CD4-positive, CD25-positive, alpha-beta regulatory T cell (primary cell): ENCODE data around the gene ILDR1. TPM values are rescaled to one million over a fixed set of nuclear protein-coding genes. Genes with fewer than 3 reads are reported as not detected.
A peak's percentile ranks its signal among the peaks of the same experiment; 100 is the strongest.

ENCODE experiments used
- ATAC-seq, 2 donors: fragments of 150-1000 bp; cut with Tn5 transposase; one replicate each; pipeline ENCODE4 v1.10.0; 2021; ENCODE audit warnings: low read depth in 2 of 2, moderate number of reproducible peaks in 2 of 2, moderate library complexity in 1 of 2
- DNase-seq, 3 donors: peaks; one replicate each; pipeline versions ENCODE4 v3.0.0 to v3.0.0-alpha.2; 2012 to 2022; ENCODE audit warnings: mixed read lengths in 1 of 3
- H3K27ac ChIP-seq: one replicate; pipeline ENCODE4 v1.7.0; 2013; ENCODE audit warnings: mild to moderate bottlenecking, low read length; ENCODE audit not compliant: insufficient read depth, poor library complexity, severe bottlenecking
- H3K27me3 ChIP-seq: one replicate; pipeline ENCODE4 v1.7.0; 2013; ENCODE audit warnings: low read length; ENCODE audit not compliant: control insufficient read depth, insufficient read depth
- H3K36me3 ChIP-seq: one replicate; pipeline ENCODE4 v1.7.0; 2013; ENCODE audit warnings: mild to moderate bottlenecking, low read length, moderate library complexity; ENCODE audit not compliant: control insufficient read depth, insufficient read depth
- H3K4me1 ChIP-seq: 2 replicates; pipeline ENCODE4 v1.7.0; 2013; ENCODE audit warnings: mild to moderate bottlenecking, low read length; ENCODE audit not compliant: insufficient read depth, control insufficient read depth, poor library complexity, severe bottlenecking
- H3K4me3 ChIP-seq: one replicate; pipeline ENCODE4 v1.7.0; 2013; ENCODE audit warnings: low read depth, mild to moderate bottlenecking, low read length, moderate library complexity
- H3K9me3 ChIP-seq, 2 experiments: 1 replicate in 1 of 2; 2 replicates in 1 of 2; pipeline ENCODE4 v1.7.0; 2013; ENCODE audit warnings: low read length in 2 of 2, mild to moderate bottlenecking in 1 of 2, moderate library complexity in 1 of 2; ENCODE audit not compliant: control insufficient read depth in 2 of 2
- H3K27ac Mint-ChIP-seq, 3 donors: one replicate each; pipeline ENCODE4 v1.8.0; 2020 to 2022; ENCODE audit warnings: mild to moderate bottlenecking in 3 of 3, mixed read lengths in 3 of 3, moderate library complexity in 2 of 3
- H3K27me3 Mint-ChIP-seq: one replicate; pipeline ENCODE4 v1.8.0; 2022; ENCODE audit warnings: mild to moderate bottlenecking, mixed read lengths
- H3K36me3 Mint-ChIP-seq: one replicate; pipeline ENCODE4 v1.8.0; 2020; ENCODE audit warnings: mixed read lengths
- H3K4me1 Mint-ChIP-seq, 4 donors: one replicate each; pipeline ENCODE4 v1.8.0; 2020 to 2022; ENCODE audit warnings: mixed read lengths in 4 of 4, mild to moderate bottlenecking in 1 of 4
- H3K4me3 Mint-ChIP-seq, 4 donors: one replicate each; pipeline ENCODE4 v1.8.0; 2020 to 2022; ENCODE audit warnings: mild to moderate bottlenecking in 4 of 4, mixed read lengths in 4 of 4, moderate library complexity in 3 of 4
- H3K9me3 Mint-ChIP-seq, 7 donors: one replicate each; pipeline ENCODE4 v1.8.0; 2020 to 2022; ENCODE audit warnings: mixed read lengths in 7 of 7, mild to moderate bottlenecking in 3 of 7, moderate library complexity in 2 of 7
- polyA plus RNA-seq, 4 donors: library from polyadenylated mRNA; unstranded; fragments of 300-500 nt; fragmentation: Illumina TruSeq; gene quantifications; one replicate each; pipeline ENCODE4 v1.2.3, GENCODE V29; 2021
- total RNA-seq: library from RNA; stranded (reverse); gene quantifications from one replicate; pipeline ENCODE4 v1.2.3, GENCODE V29; 2022

ILDR1 gene
- total and polyA plus RNA-seq, 5 donors from 2014 or later = 0.21 to 0.39 TPM; not detected in 3

DNA sequence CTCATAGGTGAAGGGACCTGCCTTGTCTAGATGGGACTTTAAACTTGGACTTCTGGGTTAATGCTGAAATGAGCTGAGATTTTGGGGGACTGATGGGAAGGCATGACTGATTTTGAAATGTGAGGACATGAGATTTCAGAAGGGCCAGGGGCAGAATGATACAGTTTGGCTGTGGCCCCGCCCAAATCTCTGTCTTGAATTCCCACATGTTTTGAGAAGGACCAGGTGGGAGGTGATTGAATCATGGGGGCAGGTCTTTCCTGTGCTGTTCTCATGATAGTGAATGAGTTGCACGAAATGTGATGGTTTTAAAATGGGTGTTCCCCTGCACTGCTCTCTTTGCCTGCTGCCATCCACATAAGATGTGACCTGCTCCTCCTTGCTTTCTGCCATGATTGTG is 42.8 kb downstream of the ILDR1 start:
- Mint-ChIP-seq H3K9me3 (peaks cover 2 to 23% (median 9%) of the 10 kb centered on the region in 7 donors), H3K27ac (no peak overlapping the region), H3K27me3 (peaks cover 38% of the 10 kb centered on the region), H3K4me3 (no peak overlapping the region), H3K36me3 (no peaks in the 10 kb centered on the region), H3K4me1 (peaks cover 0 to 5% (median under 1%) of the 10 kb centered on the region in 4 donors)
- H3K27me3 ChIP-seq = peaks cover 6% of the 10 kb centered on the region
- no peak overlapping the region for H3K27ac ChIP-seq
- H3K4me3 ChIP-seq = no peak overlapping the region
- DNase-seq (no peak), ATAC-seq (no peak)
- H3K36me3 ChIP-seq = no peaks in the 10 kb centered on the region
- H3K9me3 ChIP-seq = peaks cover 4 to 13% of the 10 kb centered on the region in 2 experiments
- H3K4me1 ChIP-seq = no peaks in the 10 kb centered on the region

DNA sequence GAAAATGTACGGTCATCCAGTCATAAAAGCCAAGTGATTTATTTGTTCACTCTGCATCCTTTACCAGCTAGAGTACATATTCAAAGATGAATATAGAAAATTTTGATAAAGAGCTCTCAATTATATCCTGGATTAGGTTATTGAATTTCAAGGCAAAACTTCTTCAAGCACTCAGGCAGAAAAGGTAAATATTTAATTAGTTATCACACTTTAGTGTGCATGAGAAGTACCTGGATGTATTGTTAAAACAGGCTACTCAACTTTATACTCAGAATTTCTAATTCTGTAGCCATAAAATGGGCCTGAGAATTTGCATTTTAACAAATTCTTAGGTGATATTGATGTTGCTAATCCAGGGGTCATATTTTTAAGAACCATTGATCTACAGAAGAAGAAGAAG is 45.3 kb downstream of the ILDR1 start:
- Mint-ChIP-seq H3K27ac (no peak overlapping the region), H3K4me1 (peaks cover 0 to 5% (median under 1%) of the 10 kb centered on the region in 4 donors), H3K9me3 (peaks cover 0 to 15% (median 4%) of the 10 kb centered on the region in 7 donors), H3K36me3 (no peaks in the 10 kb centered on the region), H3K27me3 (peaks cover 25% of the 10 kb centered on the region), H3K4me3 (no peak overlapping the region)
- Histone ChIP-seq H3K4me1 (no peaks in the 10 kb centered on the region), H3K4me3 (no peak overlapping the region), H3K27ac (no peak overlapping the region), H3K9me3 (no peaks in the 10 kb centered on the region), H3K27me3 (no peaks in the 10 kb centered on the region), H3K36me3 (no peaks in the 10 kb centered on the region)
- DNase-seq = no peak
- ATAC-seq = no peak

DNA sequence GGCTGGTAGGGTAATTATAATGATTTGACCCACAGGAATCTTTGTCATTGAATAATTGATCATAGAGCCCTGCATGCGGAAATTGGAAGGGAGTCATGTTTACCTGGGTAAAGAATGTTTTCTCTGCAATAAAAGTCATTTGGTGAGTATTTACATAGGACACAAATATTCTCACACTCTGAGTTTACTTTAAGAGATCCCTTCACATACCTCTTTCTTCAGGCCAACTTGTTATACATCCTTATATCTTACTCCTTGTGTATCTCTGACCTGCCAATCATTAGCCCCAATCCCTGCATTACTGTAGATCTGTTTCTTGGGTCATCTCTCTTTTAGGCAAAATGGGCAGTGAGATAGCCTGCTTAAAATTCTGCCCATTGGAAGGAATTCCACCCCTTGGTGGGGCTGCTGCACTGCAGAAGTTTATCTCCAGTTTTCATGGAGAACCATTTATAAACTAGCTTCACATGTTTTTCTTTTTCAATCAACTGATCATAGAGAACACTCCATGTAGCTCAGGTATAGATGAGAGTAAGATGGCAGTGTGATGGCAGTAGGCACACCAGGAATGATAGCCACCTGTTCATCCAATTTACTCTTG is 46.2 kb downstream of the ILDR1 start:
- H3K36me3 ChIP-seq = no peaks in the 10 kb centered on the region
- ATAC-seq = no peak
- H3K36me3 Mint-ChIP-seq = no peaks in the 10 kb centered on the region
- DNase-seq = peak in 1 of 3 donors; percentile 7
- H3K27me3 ChIP-seq = no peaks in the 10 kb centered on the region
- H3K27ac Mint-ChIP-seq = no peak overlapping the region
- H3K4me3 ChIP-seq = no peak overlapping the region
- H3K4me1 ChIP-seq = no peaks in the 10 kb centered on the region
- no peak overlapping the region for H3K4me3 Mint-ChIP-seq
- H3K27ac ChIP-seq = no peak overlapping the region
- H3K9me3 ChIP-seq = no peaks in the 10 kb centered on the region
- peaks cover 18% of the 10 kb centered on the region for H3K27me3 Mint-ChIP-seq
- peaks cover 0 to 5% (median under 1%) of the 10 kb centered on the region in 4 donors for H3K4me1 Mint-ChIP-seq
- H3K9me3 Mint-ChIP-seq = peaks cover 0 to 15% (median 4%) of the 10 kb centered on the region in 7 donors

DNA sequence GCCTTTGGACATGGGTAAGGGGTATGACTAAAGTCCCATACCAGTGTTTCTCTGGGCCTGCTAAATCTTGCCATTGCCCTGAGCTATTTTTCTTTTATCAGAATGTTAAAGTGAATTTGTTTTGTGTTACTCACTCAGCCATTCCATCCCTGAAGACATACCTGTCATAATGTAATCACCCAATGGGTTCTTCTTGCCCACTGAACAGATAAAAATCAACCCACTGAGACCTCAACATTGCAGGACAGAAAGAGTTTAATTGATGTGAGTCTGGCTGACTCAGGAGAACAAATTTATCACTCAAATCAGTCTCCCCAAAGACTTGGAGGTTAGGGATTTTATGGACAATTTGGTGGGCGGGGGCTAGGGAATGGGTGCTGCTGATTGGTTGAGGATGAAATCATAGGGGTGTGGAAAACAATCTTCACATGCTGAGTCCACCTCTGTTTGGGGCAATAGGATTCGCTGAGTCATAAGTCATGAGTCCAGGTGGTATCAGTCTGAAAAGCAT is 47.4 kb downstream of the ILDR1 start:
- H3K36me3 ChIP-seq = no peaks in the 10 kb centered on the region
- no peaks in the 10 kb centered on the region for H3K4me1 ChIP-seq
- H3K27me3 ChIP-seq = no peaks in the 10 kb centered on the region
- ATAC-seq = no peak
- H3K27me3 Mint-ChIP-seq = peaks cover 15% of the 10 kb centered on the region
- peaks cover 0 to 2% (median under 1%) of the 10 kb centered on the region in 4 donors for H3K4me1 Mint-ChIP-seq
- H3K4me3 ChIP-seq = no peak overlapping the region
- H3K9me3 ChIP-seq = no peaks in the 10 kb centered on the region
- DNase-seq = no peak
- no peak overlapping the region for H3K4me3 Mint-ChIP-seq
- H3K9me3 Mint-ChIP-seq = peaks cover 0 to 15% (median 4%) of the 10 kb centered on the region in 7 donors
- no peak overlapping the region for H3K27ac Mint-ChIP-seq
- H3K36me3 Mint-ChIP-seq = no peaks in the 10 kb centered on the region
- H3K27ac ChIP-seq = no peak overlapping the region

DNA sequence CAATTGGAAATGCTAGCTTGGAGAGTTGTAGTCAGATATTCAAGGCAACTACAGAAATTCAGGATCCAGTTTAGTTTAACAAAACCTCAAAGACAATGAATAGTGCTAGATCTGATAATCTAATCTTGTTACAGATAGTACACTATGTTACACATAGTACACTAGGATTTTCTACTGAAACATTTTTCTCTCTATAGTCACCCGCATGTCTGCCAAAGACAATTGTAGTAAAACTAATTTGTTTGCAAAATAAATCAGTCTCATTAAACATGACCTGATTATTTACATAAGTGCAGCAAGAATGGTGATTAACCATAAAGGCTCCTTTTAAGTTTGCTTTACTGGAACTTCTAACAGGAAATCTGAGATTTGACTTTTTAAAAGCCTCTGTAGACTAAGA is 52.0 kb downstream of the ILDR1 start:
- no peak overlapping the region for H3K27ac Mint-ChIP-seq
- H3K9me3 ChIP-seq = no peaks in the 10 kb centered on the region
- DNase-seq = no peak
- H3K4me1 Mint-ChIP-seq = no peaks in the 10 kb centered on the region
- H3K27me3 Mint-ChIP-seq = peaks cover 16% of the 10 kb centered on the region
- H3K36me3 Mint-ChIP-seq = no peaks in the 10 kb centered on the region
- H3K36me3 ChIP-seq = no peaks in the 10 kb centered on the region
- no peaks in the 10 kb centered on the region for H3K27me3 ChIP-seq
- H3K4me3 ChIP-seq = no peak overlapping the region
- H3K4me1 ChIP-seq = no peaks in the 10 kb centered on the region
- H3K4me3 Mint-ChIP-seq = no peak overlapping the region
- no peak overlapping the region for H3K27ac ChIP-seq
- peaks cover 0 to 10% (median 2%) of the 10 kb centered on the region in 7 donors for H3K9me3 Mint-ChIP-seq
- no peak for ATAC-seq

DNA sequence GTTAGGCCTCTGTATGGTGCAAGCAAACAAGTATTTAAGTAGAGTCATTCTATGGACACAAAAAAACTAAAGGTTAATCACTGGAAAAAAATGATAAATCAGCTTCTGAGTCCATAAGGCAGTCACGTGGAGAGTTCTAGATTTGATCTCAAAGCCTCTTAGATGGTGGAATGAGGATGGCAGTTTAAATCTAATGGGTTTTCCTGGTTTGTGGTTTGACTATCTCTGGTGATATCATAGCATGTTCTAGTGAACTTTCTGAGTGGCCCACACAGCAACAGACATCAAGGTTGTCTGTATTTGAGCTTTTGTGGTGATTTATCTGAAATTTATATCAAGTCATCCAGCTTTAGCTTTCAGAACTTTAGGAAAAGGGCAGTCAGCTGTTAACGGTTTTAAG is 52.4 kb downstream of the ILDR1 start:
- Mint-ChIP-seq H3K4me1 (no peaks in the 10 kb centered on the region), H3K27me3 (peaks cover 15% of the 10 kb centered on the region), H3K9me3 (peaks cover 0 to 8% (median 2%) of the 10 kb centered on the region in 7 donors), H3K27ac (no peak overlapping the region), H3K36me3 (no peaks in the 10 kb centered on the region), H3K4me3 (no peak overlapping the region)
- Histone ChIP-seq H3K27ac (no peak overlapping the region), H3K36me3 (no peaks in the 10 kb centered on the region), H3K4me1 (no peaks in the 10 kb centered on the region), H3K9me3 (no peaks in the 10 kb centered on the region), H3K27me3 (no peaks in the 10 kb centered on the region), H3K4me3 (no peak overlapping the region)
- ATAC-seq (no peak), DNase-seq (no peak)

DNA sequence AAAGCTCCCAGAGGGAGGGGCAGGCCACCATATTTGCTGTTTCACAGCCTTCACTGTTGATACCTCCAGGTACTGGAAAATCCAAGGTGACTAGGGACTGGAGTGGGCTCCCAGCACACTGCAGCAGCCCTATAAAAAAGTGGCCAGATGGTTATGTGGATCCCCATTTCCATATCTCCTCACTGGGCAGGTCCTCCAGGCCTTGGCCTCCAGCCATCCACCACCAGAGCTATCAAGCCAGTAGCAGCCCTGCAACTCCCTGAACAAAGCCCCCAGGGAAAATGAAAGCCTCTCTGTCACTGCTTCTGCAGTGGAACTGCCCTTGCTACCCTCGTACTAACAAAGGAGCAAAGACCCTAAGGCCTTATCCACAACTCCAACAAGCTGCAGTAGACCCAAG is 58.4 kb downstream of the ILDR1 start:
- Mint-ChIP-seq H3K4me3 (no peak overlapping the region), H3K36me3 (no peaks in the 10 kb centered on the region), H3K27ac (no peak overlapping the region), H3K4me1 (no peaks in the 10 kb centered on the region), H3K27me3 (peaks cover 24% of the 10 kb centered on the region), H3K9me3 (peaks cover 0 to 7% (median 0%) of the 10 kb centered on the region in 7 donors)
- Histone ChIP-seq H3K4me3 (no peak overlapping the region), H3K4me1 (no peaks in the 10 kb centered on the region), H3K27me3 (no peaks in the 10 kb centered on the region), H3K9me3 (no peaks in the 10 kb centered on the region), H3K36me3 (no peaks in the 10 kb centered on the region), H3K27ac (no peak overlapping the region)
- ATAC-seq (no peak), DNase-seq (no peak)

DNA sequence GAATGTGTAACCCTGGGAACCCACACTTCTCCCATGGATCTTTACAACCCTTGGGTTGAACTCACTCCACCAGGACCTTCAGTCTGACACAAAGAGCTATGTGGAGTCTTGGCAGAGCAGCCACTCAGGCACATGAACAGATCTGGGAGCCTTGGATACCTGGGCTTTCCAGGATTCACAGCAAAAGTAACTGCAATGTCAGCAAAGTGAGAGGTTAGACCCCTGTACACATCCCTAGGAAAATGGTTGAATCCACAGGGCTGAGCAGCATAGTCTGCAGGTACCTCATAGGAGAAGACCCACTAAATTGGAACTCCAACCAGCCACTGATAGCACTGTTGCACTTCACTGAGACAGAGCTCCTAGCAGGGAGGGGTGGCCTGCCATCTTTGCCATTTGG is 59.6 kb downstream of the ILDR1 start:
- no peak overlapping the region for H3K27ac Mint-ChIP-seq
- peaks cover 24% of the 10 kb centered on the region for H3K27me3 Mint-ChIP-seq
- no peak for DNase-seq
- H3K4me1 Mint-ChIP-seq = no peaks in the 10 kb centered on the region
- no peaks in the 10 kb centered on the region for H3K9me3 ChIP-seq
- no peaks in the 10 kb centered on the region for H3K27me3 ChIP-seq
- H3K36me3 ChIP-seq = no peaks in the 10 kb centered on the region
- no peak for ATAC-seq
- H3K4me3 ChIP-seq = no peak overlapping the region
- H3K4me1 ChIP-seq = no peaks in the 10 kb centered on the region
- H3K27ac ChIP-seq = no peak overlapping the region
- peaks cover 0 to 7% (median 0%) of the 10 kb centered on the region in 7 donors for H3K9me3 Mint-ChIP-seq
- H3K36me3 Mint-ChIP-seq = no peaks in the 10 kb centered on the region
- no peak overlapping the region for H3K4me3 Mint-ChIP-seq
